ENCODE data around the gene NDST3.
"Not testable (repeated sequence)": the region's sequence is repeated elsewhere in the genome, so short reads cannot be mapped to it uniquely, and the experiment has no call there.

The NDST3 gene

DNA sequence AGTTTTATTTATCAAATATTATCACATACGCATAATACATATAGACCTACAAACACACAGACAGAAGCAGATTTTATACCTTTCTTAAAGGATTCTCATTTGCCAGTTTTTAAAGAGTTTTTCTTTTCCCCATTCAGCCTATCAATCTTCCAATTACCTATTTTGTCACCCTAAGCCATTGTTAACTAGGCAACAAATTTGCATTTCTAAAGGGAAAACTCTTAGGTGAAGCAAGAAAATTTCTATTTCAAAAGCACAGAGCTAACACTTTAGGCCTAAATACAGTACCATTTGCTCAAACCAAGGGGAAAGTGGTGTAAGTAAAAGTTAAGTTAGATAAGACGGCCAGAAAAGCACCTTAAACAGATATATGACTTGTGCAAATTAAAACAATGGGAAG, 156.6 kb downstream of the NDST3 start:
- no peak for DNase-seq

DNA sequence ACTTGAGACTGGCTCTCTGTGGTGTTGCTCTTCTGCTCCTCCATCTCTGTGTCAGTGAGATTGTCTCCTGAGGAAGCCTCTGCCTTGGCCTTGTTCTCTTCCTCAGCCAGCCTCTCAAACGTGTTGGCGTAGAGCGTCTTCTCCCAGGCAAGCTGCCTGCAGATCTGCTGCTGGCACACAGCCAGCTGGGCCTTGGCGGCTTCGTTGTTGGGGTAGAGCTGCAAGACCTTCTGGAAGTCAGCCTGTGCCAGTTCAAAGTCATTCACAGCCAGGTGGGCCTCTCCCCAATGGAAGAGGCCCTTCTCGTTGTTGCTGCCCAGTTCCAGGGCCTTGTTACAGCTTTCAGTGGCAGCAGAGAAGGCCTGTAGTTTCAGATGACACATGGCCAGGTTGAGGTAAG, 159.1 kb downstream of the NDST3 start:
- DNase-seq: no peak

DNA sequence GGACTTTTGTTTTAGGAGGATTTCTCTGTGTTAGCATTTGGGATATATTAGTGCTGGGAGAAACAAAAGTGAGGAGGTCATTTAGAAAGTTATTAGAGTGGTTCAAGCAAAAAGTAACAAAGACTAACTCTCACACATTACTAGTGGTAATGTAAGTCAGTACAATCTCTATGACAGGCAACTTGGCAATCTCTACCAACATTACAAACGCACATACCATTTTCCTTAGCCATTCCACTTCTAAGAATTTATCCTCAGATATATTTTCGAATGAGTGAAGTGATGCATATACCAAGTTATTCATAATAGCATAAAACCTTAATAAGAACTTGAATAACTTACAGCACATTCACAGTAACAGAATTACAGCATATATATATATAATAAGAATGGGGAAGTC, 172.3 kb downstream of the NDST3 start:
- DNase-seq: no peak

DNA sequence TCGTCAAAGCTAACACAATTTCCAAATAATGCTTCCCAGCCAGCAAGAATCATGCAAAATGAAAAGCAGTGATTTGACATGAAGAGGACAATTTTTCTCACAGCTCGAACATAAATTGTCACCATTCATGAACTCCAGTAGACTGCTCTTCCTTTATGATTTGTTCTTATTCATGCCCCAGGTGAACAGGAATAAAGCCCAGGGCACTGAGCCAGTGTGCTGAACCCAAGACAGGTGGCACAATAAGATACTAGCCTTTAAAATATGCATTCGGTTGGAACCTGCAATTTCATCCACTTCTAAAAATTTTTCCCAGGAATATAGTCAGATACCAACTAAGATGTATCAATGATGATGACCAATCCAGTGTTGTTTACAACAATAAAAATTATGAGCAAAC, 178.8 kb downstream of the NDST3 start:
- no peak for DNase-seq

DNA sequence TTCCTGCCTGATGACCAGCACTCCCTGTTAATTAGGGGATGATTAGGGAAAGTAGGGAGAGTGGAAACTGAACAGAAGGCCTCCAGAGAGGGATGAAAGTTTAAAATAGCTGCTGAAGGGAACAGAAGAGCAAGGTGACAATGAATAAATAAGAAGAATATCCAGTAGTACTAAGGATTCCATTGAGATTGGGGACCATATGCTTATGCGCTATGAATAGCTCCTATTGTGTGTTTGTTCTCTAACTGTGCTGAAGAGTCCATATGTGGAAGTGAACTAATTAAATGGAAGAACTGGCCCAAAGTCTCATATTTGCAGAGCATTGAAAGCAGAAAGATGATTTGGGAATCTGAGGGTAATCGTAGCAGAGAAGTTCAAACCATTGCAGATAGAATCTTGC, 181.5 kb downstream of the NDST3 start:
- no peak for DNase-seq

DNA sequence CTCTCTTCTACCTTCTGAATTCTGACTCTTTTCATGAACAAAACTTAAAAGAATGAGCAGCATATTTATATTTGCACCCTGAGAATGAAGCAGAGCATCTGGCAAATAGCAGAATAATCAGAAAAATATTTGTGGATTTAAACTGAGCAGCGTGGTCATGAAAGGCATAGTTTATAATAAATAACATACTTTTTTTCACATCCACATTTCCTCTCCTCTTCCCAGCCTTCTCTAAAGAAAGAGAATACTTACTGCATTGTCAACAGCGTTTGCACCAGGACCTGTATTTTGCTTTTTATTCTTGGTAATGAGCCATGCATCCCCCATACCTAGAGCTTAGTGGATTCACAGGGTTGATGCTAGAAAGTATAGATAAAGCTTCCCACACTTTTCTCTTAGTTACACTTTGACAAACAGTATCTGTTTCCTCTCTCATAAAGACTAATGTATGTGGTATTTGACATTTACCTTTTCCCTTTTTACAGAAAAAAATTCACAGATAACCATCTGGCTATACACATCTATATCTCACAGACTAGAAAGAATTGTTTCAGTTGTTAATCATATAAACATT, 187.0 kb downstream of the NDST3 start:
- no peak for DNase-seq

DNA sequence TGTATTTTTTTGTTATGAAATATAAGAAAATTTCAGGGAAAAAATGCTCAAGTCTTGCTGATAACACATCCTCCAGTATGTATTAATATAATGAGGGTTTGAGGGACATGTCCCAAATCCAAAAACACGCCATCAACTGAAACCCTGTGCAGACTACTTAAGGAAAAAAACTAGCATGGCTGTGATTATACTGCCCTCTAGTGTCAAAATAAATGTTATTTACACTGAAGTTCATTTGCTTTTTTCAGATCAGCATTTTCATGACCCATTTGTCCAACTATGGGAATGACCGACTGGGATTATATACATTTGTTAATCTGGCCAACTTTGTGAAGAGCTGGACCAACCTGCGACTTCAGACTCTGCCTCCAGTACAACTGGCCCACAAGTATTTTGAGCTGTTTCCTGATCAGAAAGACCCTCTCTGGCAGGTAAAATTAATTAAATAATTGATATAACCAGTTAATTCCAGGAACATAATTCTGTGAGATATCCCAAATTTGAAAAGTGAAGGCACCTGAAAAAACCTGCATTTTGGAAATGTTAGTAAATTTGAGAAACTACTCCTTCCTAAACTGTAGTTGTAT, 190.1 kb downstream of the NDST3 start:
- peak; percentile 59 for DNase-seq

DNA sequence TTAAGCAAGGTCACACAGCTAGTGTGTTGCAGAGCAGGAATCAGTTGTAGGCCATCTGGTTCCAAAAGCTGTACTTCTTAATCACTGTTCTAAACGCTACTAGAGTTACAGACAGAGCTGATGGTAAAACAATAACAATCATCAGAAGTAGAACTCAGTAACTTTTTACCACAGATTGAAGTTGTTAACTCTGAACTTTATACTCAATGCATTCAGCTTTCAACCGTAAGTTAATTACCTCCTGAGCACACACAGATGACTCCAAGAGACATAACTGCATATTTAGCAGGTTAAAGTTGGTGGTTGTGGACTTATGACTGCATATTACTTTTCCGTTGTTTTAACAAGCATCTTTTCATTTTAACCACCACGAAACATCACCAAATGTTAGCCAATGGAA, 191.2 kb downstream of the NDST3 start:
- DNase-seq: no peak

DNA sequence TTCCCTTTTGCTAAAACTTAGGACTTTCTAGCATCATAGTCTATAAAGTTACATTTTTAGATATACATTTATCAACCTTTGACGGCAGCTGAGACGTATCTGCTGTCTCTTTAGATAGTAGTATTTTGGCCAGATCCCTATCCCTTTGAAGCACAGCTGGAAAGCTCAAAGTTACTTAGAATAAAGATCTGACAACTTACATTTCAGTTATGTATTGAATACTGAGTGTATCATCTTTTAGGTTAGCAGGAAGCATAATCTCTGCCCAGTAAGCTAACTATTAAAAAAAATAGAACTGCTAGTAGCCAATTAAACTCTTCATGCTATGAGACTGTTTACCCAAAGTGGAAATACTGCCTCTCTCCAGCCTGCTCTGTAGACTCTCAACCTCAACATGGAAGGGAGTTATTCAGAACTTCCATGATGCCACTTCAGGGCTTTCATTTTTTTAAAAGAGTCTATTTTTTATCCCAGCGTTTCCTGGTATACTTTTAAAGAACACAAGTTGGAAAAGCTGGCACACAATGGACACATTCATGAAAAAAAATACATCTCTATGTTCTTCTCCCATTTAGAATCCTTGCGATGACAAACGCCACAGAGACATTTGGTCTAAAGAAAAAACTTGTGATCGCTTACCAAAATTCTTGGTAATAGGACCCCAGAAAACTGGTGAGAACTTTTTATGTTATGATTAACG, 192.2 kb downstream of the NDST3 start:
- DNase-seq: no peak

DNA sequence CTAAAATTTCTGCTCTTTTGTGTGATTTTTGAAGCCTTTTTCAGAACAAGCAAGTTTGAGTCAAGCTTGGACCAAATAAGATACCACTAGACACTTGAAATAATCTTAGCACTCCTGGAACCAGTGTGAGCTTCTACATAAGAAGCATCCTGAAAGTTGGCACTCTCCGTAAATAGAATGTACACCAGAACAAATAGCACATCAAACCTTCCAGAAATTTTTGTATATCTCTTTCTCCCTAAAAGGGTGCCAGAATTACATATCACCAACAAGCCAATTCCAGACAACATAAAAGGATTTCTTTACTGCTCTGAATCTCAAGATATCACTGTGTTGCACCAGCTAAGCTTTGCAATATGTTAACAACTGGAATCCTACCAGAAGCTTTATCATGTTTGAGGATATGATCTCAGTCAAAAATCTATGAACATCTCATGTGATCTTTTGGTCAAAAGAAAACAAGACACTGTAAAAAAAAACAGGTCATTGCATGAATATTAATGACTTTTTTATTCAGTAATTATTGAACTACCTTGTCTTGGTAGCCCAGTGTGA, 201.4 kb downstream of the NDST3 start:
- DNase-seq: no peak

DNA sequence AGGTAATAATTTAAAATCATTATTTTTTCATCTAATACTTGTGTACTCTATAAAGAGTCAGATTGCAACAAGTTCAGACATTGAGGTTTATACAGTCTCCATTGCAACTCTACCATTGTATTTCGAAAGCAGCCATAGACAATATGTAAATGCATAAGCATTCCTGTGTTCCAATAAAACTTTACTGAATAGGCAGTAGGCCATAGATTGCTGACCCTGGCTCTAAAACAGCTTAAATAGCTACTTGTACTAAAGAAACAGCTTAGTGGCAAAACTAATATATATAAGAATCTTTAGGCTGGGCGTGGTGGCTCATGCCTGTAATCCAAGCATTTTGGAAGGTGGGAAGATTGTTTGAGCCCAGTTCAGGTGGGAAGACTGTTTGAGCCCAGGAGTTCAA, 203.2 kb downstream of the NDST3 start:
- DNase-seq: no peak

DNA sequence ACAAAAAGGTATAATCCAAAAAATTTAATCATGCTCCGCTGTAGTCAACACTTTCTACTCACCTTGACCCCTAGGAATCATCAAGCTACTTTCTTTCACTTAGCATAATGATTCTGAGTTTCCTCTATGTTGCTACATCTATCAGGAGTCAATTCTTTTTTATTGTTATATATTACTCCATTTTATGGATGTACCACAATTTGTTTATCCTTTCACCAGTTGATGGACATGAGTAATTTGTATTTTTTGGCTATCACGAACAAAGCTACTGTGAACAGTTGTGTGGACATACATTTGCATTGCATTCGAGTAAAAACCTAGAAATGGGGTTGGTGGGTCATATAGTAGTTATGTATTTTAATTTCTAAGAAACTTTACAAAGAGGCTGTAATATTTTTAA, 215.6 kb downstream of the NDST3 start:
- no peak for DNase-seq

DNA sequence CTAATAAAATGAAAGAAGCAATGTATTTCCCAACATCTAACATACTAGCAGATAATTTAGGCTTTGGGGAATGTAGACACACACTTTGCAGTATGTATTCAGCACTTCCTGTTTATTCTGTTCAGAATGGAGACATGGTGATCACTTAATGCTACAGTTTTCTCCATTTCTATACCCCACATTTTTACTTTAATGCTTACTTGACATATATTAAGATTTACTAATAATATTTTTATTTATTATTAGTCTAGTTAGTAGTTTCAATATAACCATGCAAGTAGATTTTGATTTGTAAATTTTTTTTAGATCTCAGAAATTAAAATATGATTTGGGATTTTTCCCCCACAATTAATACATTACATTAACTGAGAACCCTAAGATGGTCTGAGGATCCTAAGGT, 220.1 kb downstream of the NDST3 start:
- no peak for DNase-seq

DNA sequence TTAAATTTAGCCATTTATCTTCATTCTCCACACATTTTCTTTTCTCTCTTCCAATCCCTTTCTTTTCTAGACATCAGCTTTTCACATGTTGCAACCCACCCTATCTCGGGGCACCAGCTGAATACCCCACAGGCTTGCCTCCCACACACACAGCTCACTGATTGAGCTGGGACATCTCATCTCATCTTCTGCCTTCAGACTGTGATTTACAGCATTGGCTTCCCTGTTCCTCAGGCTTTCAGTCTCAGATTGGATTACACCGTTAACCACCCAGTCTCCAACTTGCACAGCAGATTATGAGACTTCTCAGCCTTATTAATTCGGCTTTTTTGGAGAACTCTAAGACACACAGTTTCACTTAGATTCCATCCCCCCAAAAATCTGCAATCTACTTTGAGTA, 224.8 kb downstream of the NDST3 start:
- DNase-seq: no peak

DNA sequence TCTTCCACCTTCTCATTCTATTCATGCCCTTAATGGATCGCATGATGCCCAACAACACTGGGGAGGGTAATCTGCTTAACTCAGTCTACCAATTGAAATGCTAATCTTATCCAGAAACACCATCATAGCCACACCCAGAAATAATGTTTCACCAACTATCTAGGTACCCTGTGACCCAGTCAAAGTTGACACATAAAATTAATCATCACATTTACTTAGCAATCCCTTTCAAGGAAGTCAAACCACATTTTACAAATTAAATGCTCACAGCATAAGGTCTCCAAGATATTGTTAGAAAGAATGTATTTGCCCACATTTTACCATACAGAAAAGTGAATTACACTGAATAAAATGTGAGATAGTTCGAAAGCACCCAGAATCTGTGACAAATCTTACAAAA, 226.0 kb downstream of the NDST3 start:
- no peak for DNase-seq

DNA sequence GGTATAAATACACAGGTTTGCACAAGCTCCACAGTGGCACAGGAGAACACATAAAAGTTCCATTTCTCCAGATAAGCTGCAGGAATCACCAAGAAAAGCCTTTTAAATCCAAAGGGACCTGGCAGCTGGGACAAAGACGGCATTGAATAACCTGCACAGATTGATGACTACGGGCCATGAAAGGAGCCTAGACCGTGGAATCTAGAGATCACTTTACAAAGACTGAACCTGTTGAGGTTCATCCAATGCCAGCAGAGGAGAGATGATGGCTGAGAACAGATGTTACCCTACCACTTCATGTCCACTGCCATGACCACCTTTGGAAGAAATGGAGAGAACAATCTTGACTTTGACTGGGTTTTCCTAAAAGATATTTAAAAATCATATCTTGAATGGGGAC, 229.8 kb downstream of the NDST3 start:
- DNase-seq: no peak

DNA sequence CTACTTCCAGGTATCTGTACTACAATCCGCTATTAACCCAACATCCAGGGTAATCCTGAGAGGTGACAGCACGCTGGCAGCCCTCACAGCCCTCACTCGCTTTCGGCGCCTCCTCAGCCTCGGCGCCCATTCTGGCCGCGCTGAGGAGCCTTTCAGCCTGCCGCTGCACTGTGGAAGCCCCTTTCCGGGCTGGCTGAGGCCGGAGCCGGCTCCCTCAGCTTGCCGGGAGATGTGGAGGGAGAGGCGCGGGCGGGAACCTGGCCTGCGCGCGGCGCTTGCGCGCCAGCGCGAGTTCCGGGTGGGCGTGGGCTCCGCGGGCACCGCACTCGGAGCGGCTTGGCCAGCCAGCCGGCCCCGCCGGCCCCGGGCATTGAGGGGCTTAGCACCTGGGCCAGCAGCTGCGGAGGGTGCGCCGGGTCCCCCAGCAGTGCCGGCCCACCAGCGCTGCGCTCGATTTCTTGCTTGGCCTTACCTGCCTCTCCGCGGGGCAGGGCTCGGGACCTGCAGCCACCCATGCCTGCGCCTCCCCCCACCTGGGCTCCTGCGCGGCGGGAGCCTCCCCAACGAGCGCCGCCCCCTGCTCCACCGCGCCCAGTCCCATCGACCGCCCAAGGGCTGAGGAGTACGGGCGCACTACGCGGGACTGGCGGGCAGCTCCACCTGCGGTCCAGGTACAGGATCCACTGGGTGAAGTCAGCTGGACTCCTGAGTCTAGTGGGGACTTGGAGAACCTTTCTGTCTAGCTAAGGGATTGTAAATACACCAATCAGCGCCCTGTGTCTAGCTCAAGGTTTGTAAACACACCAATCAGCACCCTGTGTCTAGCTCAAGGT, 231.2 kb downstream of the NDST3 start:
- DNase-seq: no peak

DNA sequence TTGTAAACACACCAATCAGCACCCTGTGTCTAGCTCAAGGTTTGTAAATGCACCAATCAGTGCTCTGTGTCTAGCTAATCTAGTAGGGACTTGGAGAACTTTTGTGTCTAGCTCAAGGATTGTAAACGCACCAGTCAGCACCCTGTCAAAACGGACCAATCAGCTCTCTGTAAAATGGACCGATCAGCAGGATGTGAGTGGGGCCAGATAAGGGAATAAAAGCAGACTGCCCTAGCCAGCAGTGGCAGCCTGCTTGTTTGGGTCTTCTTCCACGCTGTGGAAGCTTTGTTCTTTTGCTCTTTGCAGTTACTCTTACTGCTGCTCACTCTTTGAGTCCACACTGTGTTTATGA, 231.8 kb downstream of the NDST3 start:
- not testable (repeated sequence) for DNase-seq

DNA sequence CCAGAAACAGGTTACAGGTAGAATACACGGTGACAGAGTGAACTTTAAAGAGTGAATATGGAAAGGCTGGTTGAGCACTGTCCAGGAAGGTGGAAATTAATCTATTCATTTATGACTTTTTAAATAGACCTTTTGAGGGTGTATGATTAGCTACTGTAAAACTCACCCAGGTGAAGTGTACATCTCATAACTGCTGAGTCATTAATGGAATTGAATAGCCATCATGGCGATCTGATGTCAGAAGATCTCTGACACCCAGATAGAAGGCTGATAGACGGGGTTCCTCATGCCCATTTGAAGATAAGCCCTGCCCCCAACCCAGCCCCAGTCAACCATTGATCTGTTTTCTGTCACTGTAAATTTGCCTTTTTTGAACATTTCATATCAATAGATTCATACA, 234.5 kb downstream of the NDST3 start:
- no peak for DNase-seq

DNA sequence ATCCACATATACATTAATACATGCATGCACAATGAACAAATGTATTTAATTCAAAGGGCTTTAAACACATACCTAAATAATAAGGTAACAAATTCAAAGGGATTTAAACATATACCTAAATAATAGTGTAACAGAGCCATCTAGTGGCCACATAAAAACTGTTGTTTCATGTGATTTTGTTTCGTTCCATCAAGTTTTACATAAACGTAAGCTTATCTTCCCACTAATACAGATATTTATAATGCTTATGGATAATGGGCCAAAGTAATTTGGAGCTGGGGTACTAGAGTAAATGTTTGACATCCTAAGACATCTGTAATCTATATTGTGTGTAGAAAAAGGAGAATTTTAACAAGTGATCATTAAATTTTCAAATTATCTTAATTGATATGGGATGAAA, 236.2 kb downstream of the NDST3 start:
- peak; percentile 24 for DNase-seq

DNA sequence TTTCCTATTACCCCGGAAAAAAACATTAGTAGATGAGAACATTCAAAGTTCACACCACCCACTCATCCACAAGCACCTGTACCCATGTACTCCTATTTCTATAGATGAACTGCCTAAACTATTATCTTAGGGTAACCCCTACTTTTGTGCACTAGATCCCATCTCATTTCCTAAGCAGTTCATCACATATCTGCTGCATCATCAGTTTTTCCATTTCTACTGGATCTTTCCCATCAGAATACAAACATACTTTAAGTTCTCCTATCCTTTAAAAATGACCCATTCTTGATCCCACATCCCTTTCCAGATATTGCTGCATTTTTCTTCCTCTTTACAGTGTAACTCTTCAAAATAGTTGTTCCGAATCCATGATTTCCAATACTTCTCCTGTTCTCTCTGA, 237.5 kb downstream of the NDST3 start:
- no peak for DNase-seq

DNA sequence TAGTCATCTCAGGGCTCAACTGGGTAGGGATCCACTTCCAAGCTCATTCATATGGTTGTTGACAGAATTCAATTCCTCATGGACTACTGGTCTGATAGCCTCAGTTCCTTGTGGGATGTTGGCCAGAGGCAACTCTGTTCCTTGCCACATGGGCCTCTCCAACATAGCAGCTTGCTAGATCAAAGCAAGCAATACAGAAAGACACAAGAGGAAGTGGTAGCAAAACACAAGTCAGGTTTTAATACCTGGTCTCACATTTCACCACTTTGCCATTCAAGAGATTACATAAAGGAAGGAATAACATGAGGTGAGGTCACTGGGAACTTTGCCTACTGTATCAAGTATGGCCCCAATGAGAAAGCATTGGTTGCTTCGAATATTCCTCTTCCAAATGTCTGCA, 239.4 kb downstream of the NDST3 start:
- DNase-seq: no peak

DNA sequence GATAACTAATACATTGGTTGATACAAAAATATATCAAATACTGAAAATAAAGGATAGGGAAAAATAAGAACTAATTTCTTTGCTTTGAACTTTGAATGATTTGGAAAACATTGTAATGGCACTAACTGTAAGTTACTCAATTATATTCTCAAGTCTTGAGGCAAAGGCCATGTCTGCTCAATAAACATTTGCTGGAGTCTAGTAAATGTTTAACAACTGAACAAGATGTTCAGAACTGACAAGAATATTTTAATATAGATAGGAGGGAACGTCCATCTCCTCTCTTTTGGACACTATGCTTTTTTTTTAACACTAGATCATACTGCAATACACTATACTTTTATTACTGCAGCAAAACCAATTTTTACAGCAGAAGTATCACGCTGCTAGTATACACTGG, 242.3 kb downstream of the NDST3 start:
- no peak for DNase-seq

DNA sequence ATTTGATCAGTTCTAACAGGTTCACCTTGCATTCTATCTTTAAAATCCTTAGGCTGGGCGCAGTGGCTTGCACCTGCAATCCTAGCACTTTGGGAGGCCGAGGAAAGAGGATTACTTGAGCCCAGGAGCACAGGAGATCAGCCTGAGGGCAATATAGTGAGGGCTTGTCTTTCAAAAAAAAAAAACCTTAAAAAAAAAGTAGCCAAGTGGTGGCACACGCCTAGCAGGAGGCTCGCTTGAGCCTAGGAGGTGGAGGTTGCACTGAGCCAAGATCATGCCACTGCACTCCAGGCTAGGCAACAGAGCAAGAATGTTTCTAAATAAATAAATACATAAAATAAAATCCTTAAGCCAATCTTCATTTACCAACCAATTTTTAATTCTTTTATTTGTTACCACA, 243.0 kb downstream of the NDST3 start:
- no peak for DNase-seq
